K562 (cell line): ENCODE results near the gene SGMS1. TPM values are rescaled to one million over a fixed set of nuclear protein-coding genes. Genes with fewer than 3 reads are reported as not detected.

Experiments used
- ATAC-seq: fragments of 200-7000 bp; cut with Tn5 transposase; 3 replicates; pipeline ENCODE4 v1.9.1; 2020; ENCODE audit warnings: moderate library complexity
- BruUV-seq: library from RNA; stranded (reverse); fragments of 400-500 nt; replicated peaks from 2 replicates; lab custom pipeline; 2021; lab: Mats Ljungman, UMichigan
- CTCF ChIA-PET: fragments of 300-600 bp; formaldehyde crosslinking; extraction: SDS; loops from one replicate; lab custom pipeline; 2021; ENCODE audit warnings: low intra/inter-chr PET ratio; lab: Yijun Ruan, JAX
- POLR2A ChIA-PET: fragments of 300-600, 350-650 bp; sonication (Branson Sonifier 250); formaldehyde crosslinking; extraction: SDS; loops from one replicate; lab custom pipeline; 2021; ENCODE audit warnings: antibody characterized with exemption, inconsistent platforms; lab: Yijun Ruan, JAX
- DNase-seq, 4 experiments: peaks; one replicate each; pipeline versions ENCODE4 v3.0.0 to v3.0.0-alpha.2; 2011 to 2018; ENCODE audit warnings: low spot score in 3 of 4, mixed read lengths in 3 of 4; ENCODE audit errors: extremely low read depth in 1 of 4
- FAIRE-seq: peaks from 2 replicates; lab custom pipeline; 2011; peaks lifted over from hg19 to GRCh38; lab: Jason Lieb, UNC
- H2AFZ ChIP-seq: 2 replicates; pipeline ENCODE4 v1.6.0; 2011; ENCODE audit warnings: low read depth, low read length, control low read depth, inconsistent platforms
- H3K27ac ChIP-seq: fragments of 200-600 bp; 3 replicates; pipeline ENCODE4 v1.8.0; 2011; ENCODE audit warnings: low read depth, mild to moderate bottlenecking, control low read depth, inconsistent platforms, low read length, moderate library complexity, mixed read lengths; ENCODE audit errors: extremely low read depth
- H3K27me3 ChIP-seq, 2 experiments: fragments of 300-600 bp in 1 of 2; 2 replicates in 1 of 2; 3 replicates in 1 of 2; pipeline versions ENCODE4 v1.6.0 to v1.8.0; 2011; ENCODE audit warnings: inconsistent platforms in 2 of 2, low read length in 2 of 2, mild to moderate bottlenecking in 1 of 2, mixed read lengths in 1 of 2, moderate library complexity in 1 of 2; ENCODE audit not compliant: control insufficient read depth in 2 of 2, insufficient read depth in 2 of 2
- H3K36me3 ChIP-seq: fragments of 300-600 bp; 3 replicates; pipeline ENCODE4 v1.8.0; 2011; ENCODE audit warnings: mild to moderate bottlenecking, low read length, inconsistent platforms; ENCODE audit not compliant: control insufficient read depth, insufficient read depth
- H3K4me1 ChIP-seq, 2 experiments: fragments of 200-600 bp in 1 of 2; replicated peaks in 1 of 2; 2 replicates in 1 of 2; 3 replicates in 1 of 2; pipeline versions ENCODE4 v1.5.1 to v1.8.0; 2011; ENCODE audit warnings: inconsistent platforms in 2 of 2, low read length in 2 of 2, mild to moderate bottlenecking in 1 of 2, mixed read lengths in 1 of 2, moderate library complexity in 1 of 2; ENCODE audit not compliant: control insufficient read depth in 2 of 2, insufficient read depth in 2 of 2
- H3K4me2 ChIP-seq: 2 replicates; pipeline ENCODE4 v1.6.1; 2011; ENCODE audit warnings: low read length, control low read depth, inconsistent platforms, mixed read lengths; ENCODE audit not compliant: insufficient read depth
- H3K4me3 ChIP-seq: fragments of 200-600 bp; sonication (generic), shearing (Covaris generic); 2 replicates; pipeline ENCODE4 v1.5.1; 2016; ENCODE audit warnings: control low read depth, inconsistent platforms
- H3K79me2 ChIP-seq: fragments of 200-600 bp; 3 replicates; pipeline ENCODE4 v1.8.0; 2011; ENCODE audit warnings: low read length, inconsistent platforms; ENCODE audit not compliant: control insufficient read depth, insufficient read depth
- H3K9ac ChIP-seq, 2 experiments: 2 replicates each; pipeline versions ENCODE4 v1.6.0 to v1.6.1; 2011; ENCODE audit warnings: low read depth in 2 of 2, low read length in 2 of 2, control low read depth in 1 of 2, inconsistent platforms in 1 of 2, mild to moderate bottlenecking in 1 of 2, mixed read lengths in 1 of 2; ENCODE audit not compliant: insufficient read depth in 1 of 2
- H3K9me1 ChIP-seq: one replicate; pipeline ENCODE4 v1.6.0; 2011; ENCODE audit warnings: inconsistent platforms, mild to moderate bottlenecking, low read length, moderate library complexity; ENCODE audit not compliant: control insufficient read depth, insufficient read depth
- H3K9me3 ChIP-seq: replicated peaks from 2 replicates; pipeline ENCODE4 v1.5.1; 2011; ENCODE audit warnings: low read depth, low read length, inconsistent platforms; ENCODE audit not compliant: control insufficient read depth, insufficient read depth
- H4K20me1 ChIP-seq: replicated peaks from 2 replicates; pipeline ENCODE4 v1.6.1; 2011; ENCODE audit warnings: low read length, inconsistent platforms, mixed read lengths; ENCODE audit not compliant: control insufficient read depth, insufficient read depth
- BRF2 ChIP-seq: IDR thresholded peaks from 3 replicates; pipeline ENCODE4 v1.6.1; 2011; ENCODE audit warnings: borderline replicate concordance, mild to moderate bottlenecking; ENCODE audit not compliant: insufficient read length, insufficient read depth
- CREM ChIP-seq: IDR thresholded peaks from 2 replicates; pipeline ENCODE4 v1.6.1; 2014; ENCODE audit warnings: antibody characterized with exemption, low read depth
- FOXK2 ChIP-seq, 2 experiments: fragments of 450-650 bp; IDR thresholded peaks in 1 of 2; conservative IDR thresholded peaks in 1 of 2; 2 replicates each; pipeline ENCODE4 v1.6.1; 2016; ENCODE audit warnings: low read depth in 2 of 2, mild to moderate bottlenecking in 1 of 2
- GATA2 ChIP-seq: sonication (generic); formaldehyde crosslinking; IDR thresholded peaks from 2 replicates; pipeline ENCODE4 v1.4.0; 2020; ENCODE audit warnings: mild to moderate bottlenecking, missing genetic modification reagents
- HNRNPL ChIP-seq: fragments of 200-400 bp; formaldehyde crosslinking; IDR thresholded peaks from 2 replicates; pipeline ENCODE4 v1.6.1; 2017; ENCODE audit warnings: low read depth, mild to moderate bottlenecking, low read length
- KLF13 ChIP-seq: fragments of 450-650 bp; IDR thresholded peaks from 2 replicates; pipeline ENCODE4 v1.6.1; 2016; ENCODE audit warnings: missing genetic modification characterization, low read depth, mild to moderate bottlenecking, missing compliant biosample characterization, moderate library complexity, borderline replicate concordance
- MIER1 ChIP-seq: fragments of 450-650 bp; IDR thresholded peaks from 2 replicates; pipeline ENCODE4 v1.6.1; 2016; ENCODE audit warnings: antibody characterized with exemption, mild to moderate bottlenecking, low read depth
- NR2C2 ChIP-seq, 2 experiments: fragments of 200-800 bp in 1 of 2; sonication (Bioruptor generic) in 1 of 2; sonication (generic) in 1 of 2; formaldehyde crosslinking in 1 of 2; IDR thresholded peaks; 2 replicates each; pipeline versions ENCODE4 v1.6.1 to v1.8.0; 2016 to 2022; ENCODE audit warnings: mild to moderate bottlenecking in 1 of 2, missing compliant biosample characterization in 1 of 2, missing genetic modification characterization in 1 of 2, missing genetic modification reagents in 1 of 2
- RBFOX2 ChIP-seq: fragments of 200-400 bp; formaldehyde crosslinking; IDR thresholded peaks from 2 replicates; pipeline ENCODE4 v1.6.1; 2017; ENCODE audit warnings: low read depth, mild to moderate bottlenecking, low read length, moderate library complexity
- RCOR1 ChIP-seq, 2 experiments: IDR thresholded peaks; 2 replicates each; pipeline ENCODE4 v1.6.1; 2012; ENCODE audit warnings: low read depth in 2 of 2, low read length in 2 of 2, borderline replicate concordance in 1 of 2, improper control_type of control experiment in 1 of 2
- RFX1 ChIP-seq: fragments of 450-650 bp; IDR thresholded peaks from 2 replicates; pipeline ENCODE4 v1.6.1; 2016; ENCODE audit warnings: mild to moderate bottlenecking, moderate library complexity
- SMAD1 ChIP-seq: fragments of 150-350 bp; IDR thresholded peaks from 2 replicates; pipeline ENCODE4 v1.6.1; 2014; ENCODE audit warnings: low read length, low read depth; ENCODE audit not compliant: partially characterized antibody
- SMARCC2 ChIP-seq: fragments of 450-650 bp; IDR thresholded peaks from 2 replicates; pipeline ENCODE4 v1.6.1; 2017; ENCODE audit warnings: antibody characterized with exemption, moderate library complexity, mild to moderate bottlenecking, low read depth
- ZMIZ1 ChIP-seq, 2 experiments: fragments of 150-350 bp in 1 of 2; IDR thresholded peaks; 2 replicates each; pipeline ENCODE4 v1.6.1; 2012 to 2016; ENCODE audit warnings: low read depth in 2 of 2, low read length in 2 of 2, mild to moderate bottlenecking in 1 of 2, moderate library complexity in 1 of 2
- ZNF408 ChIP-seq: fragments of 250-450 bp; sonication (Bioruptor Pico); IDR thresholded peaks from 2 replicates; pipeline ENCODE4 v1.4.0; 2020; ENCODE audit warnings: low read depth, mild to moderate bottlenecking, moderate library complexity
- ZNF644 ChIP-seq: fragments of 200-800 bp; sonication (Bioruptor generic); IDR thresholded peaks from 2 replicates; pipeline ENCODE4 v1.6.1; 2016; ENCODE audit warnings: low read depth, missing genetic modification characterization, missing compliant biosample characterization
- WGBS: fragments of 100-300 bp; shearing (Covaris generic); methylation state at CpG from one replicate; pipeline ENCODE4 v1.1.6; 2016; ENCODE audit warnings: low coverage, mixed read lengths; ENCODE audit not compliant: insufficient coverage; ENCODE audit errors: missing lambda C conversion rate; 5-methylcytosine and 5-hydroxymethylcytosine counted together
- in situ Hi-C: fragments of 300-500 bp; cut with MboI; formaldehyde crosslinking; loops from 4 replicates; pipeline ENCODE4 v1.15.0; 2018; ENCODE audit warnings: inconsistent platforms, mixed read lengths
- intact Hi-C: fragments of 100-400 bp; cut with micrococcal nuclease; formaldehyde crosslinking; loops from 2 replicates; pipeline ENCODE4 v1.14.2; 2022
- polyA plus RNA-seq, 8 experiments: library from polyadenylated mRNA; depleted of rRNA in 4 of 8; stranded (reverse) in 5 of 8; unstranded in 3 of 8; fragments of >200 nt; fragmentation: Nextera tagmentation in 2 of 8; fragmentation: Illumina TruSeq in 1 of 8; extraction: Ambion mirVana in 2 of 8; extraction: Trizol in 1 of 8; gene quantifications; 2 replicates each; pipeline versions ENCODE4 v1.2.1 to v1.2.3, GENCODE V29; 2011 to 2014; ENCODE audit warnings: inconsistent platforms in 1 of 8, missing spikeins in 1 of 8
- total RNA-seq, 7 experiments: library from RNA; depleted of rRNA in 6 of 7; stranded (reverse); fragments of >200 nt in 6 of 7; fragmentation: Illumina TruSeq in 2 of 7; extraction: Trizol in 2 of 7; gene quantifications; 2 replicates each; pipeline versions ENCODE4 v1.2.1 to v1.2.3, GENCODE V29; 2011 to 2021; ENCODE audit warnings: low replicate concordance in 1 of 7

The SGMS1 gene
- total and polyA plus RNA-seq, 9 of the 15 experiments (the other 6 are each of a cell fraction or from before 2014, with no cell fraction given) = 22.6 to 232 (median 82.2) TPM

- H3K36me3 ChIP-seq = peaks cover 89% of the 10 kb centered on the region
- H3K9me3 ChIP-seq = no peaks in the 10 kb centered on the region
- peak overlapping the region; percentile 76 for H2AFZ ChIP-seq
- H3K27ac ChIP-seq = peak overlapping the region; percentile 37; the same call in 2 of the 3 replicates
- H3K27me3 ChIP-seq = no peaks in the 10 kb centered on the region
- ChIA-PET CTCF (no interaction called here), POLR2A (interaction anchor here (0.7 kb wide), 1 partner anchor 26 kb away, joined by 3 read pairs; no protein-coding TSS in a partner anchor)
- H4K20me1 ChIP-seq = no peaks in the 10 kb centered on the region
- peaks cover 55% of the 10 kb centered on the region for H3K79me2 ChIP-seq
- intact Hi-C loops (loop anchor here (5.0 kb wide), 2 partner anchors 47 to 242 kb away; no protein-coding TSS in a partner anchor), in situ Hi-C loops (no loop called here)
- no TSS peak for BruUV-seq
- 77% methylated on average over 4 of the region's 4 CpGs for WGBS
- H3K9ac ChIP-seq = no peak overlapping the region
- H3K4me3 ChIP-seq = no peak overlapping the region
- peak; percentile 73 to 88 (median 75) for DNase-seq
- FAIRE-seq = peak; percentile 86
- ATAC-seq = peak; percentile 84
- H3K9me1 ChIP-seq = no peaks in the 10 kb centered on the region
- H3K4me1 ChIP-seq = peaks cover 7 to 49% of the 10 kb centered on the region in 2 experiments
- no peak overlapping the region for H3K4me2 ChIP-seq
- TF ChIP-seq ZNF408 (CRISPR knock-in tag) (0 out of 2 replicates have a peak, but pooled peaks have one; percentile 58), SMARCC2 (no peak), RBFOX2 (no peak), HNRNPL (no peak), KLF13 (tag) (no peak), MIER1 (no peak), GATA2 (peak; percentile 79), BRF2 (no peak), CREM (0 out of 2 replicates have a peak, but pooled peaks have one; percentile 6), FOXK2 (conservative IDR thresholded peaks at IDR 0.05 in 1 of 2, IDR thresholded peaks at IDR 0.05 in 1 of 2; ENCODE audit: low read depth in 2 of 2) (no peak), ZMIZ1 (IDR thresholded peaks at IDR 0.05; ENCODE audit: low read depth in 2 of 2, low read length in 2 of 2) (no peak), NR2C2 (CRISPR knock-in tag; IDR thresholded peaks at IDR 0.05) (0 out of 2 replicates have a peak, but pooled peaks have one; percentile 19), NR2C2 (tag; IDR thresholded peaks at IDR 0.05) (no peak), ZNF644 (no peak), RFX1 (no peak), RCOR1 (IDR thresholded peaks at IDR 0.05; ENCODE audit: borderline replicate concordance in 1 of 2, low read depth in 2 of 2, low read length in 2 of 2) (peak in 1 of 2 experiments; percentile 58; a peak in 2 of 4 replicates), SMAD1 (peak; percentile 33)
Measured at GRCh38 chr10:50310560-50311174, 313.1 kb downstream of the SGMS1 start.
